Cerebellar nuclear complex (tissue), 1 donor: ENCODE measurements around the gene CACNA1I.

Experiments
- DNase-seq, 2 experiments: peaks; one replicate each; lab custom pipeline; 2025; lab: John Stamatoyannopoulos, UW

The CACNA1I gene

GRCh38 chr22:39651053-39651996 lies 80.8 kb downstream of the CACNA1I start:
- DNase-seq, result no peak

DNA sequence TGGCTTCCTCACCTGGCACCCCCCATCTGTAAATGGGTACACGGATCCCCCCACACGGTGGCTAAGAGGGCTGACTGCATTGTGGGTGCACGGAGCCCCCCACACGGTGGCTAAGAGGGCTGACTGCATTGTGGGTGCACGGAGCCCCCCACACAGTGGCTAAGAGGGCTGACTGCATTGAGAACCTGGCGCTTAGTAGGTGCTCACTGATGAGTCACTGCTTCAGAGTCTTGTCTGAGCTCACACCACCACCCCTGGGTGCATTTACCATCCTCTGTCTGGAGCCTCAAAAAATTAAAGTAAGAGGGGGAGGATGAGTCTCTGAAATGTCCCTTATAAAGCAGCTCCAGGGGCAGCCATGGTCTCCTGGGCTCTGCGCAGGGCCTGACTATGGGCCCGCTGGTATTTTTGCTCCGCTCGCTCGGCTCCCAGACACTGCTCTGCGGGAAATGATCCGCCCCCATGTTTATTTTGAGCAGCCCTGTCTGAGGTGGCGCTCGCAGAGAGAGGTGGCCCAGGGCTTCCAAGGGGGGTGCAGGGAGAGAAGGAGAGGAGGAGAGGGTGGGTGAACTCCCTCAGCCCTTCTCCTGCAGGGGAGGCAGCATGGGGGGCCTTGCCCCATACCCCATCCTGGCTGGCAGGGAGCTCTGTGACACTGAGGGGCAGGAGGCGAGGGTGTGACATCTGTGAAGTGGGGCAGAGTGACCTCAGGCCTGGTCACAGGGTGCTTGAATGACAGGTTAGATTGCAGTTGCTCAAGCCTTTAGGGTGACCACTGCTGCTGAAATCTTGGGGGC lies 82.6 kb downstream of the CACNA1I start:
- DNase-seq, result no peak

DNA sequence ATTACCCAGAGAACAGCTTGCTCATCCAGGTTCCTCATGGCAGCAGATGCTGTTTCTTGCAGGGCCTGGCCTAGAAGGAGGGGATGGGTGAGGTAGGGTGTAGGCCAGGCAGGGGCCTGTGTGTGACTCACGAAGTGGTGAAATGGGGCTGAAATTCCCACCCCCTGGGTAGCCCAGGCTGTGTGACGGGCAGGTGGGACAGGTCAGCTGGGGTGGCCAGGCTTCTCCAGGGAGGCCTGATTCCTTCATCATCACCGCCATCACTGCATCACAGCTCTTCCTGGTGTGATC lies 83.2 kb downstream of the CACNA1I start:
- no peak for DNase-seq

- no peak for DNase-seq
Measured at GRCh38 chr22:39654131-39654926, 83.8 kb downstream of the CACNA1I start.

GRCh38 chr22:39655004-39655579 lies 84.5 kb downstream of the CACNA1I start:
- no peak for DNase-seq

GRCh38 chr22:39655831-39656230 lies 85.3 kb downstream of the CACNA1I start:
- DNase-seq, result no peak

DNA sequence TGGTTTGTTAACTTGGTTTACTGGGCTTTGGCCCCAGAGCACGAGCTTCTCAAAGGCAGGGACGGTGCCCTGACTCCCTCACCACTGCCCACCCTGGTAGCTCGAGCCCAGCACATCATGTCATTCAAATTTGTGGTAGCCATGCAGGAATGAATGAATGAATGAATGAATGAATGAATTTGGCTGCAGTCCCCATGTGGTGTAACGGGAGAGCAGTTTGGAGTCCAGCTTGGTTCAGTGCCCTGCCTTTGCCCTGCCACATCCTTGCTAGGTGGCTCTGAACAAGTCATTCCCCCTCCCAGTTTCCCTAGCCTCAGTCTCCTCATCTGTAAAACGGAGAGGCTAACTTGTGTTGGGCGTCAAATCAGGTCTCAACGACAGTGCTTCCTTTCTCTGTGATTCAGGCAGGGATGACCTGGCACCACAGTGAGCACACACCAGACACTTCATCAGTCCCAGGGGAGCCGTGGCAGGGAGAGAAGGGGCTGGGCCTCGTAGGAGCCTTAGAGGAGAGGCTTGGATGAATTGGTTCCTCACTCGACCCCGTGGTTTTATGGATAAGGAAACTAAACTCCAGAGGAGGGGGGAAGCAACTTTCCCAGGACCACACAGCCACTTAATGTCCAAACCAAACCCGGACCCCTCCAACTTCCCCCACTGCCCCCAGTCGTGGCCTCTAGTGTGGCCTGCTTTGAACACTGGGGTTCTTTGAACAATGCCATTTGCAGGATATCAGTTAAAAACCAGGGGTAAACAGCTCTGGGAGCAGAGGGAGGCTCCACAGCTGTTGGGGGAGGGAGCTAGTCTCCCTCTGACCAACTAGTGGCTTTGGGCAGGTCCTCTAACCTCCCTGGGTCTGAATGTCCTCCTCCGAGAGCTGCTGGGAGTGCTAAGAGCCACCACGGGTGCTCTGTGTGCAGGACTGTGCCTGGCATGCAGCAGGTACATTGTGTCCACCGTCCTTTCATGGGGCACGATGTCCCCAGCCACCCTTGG lies 86.2 kb downstream of the CACNA1I start:
- DNase-seq, result no peak

GRCh38 chr22:39658367-39658766 lies 87.8 kb downstream of the CACNA1I start:
- no peak for DNase-seq

GRCh38 chr22:39658806-39659463 lies 88.4 kb downstream of the CACNA1I start:
- no peak for DNase-seq

DNA sequence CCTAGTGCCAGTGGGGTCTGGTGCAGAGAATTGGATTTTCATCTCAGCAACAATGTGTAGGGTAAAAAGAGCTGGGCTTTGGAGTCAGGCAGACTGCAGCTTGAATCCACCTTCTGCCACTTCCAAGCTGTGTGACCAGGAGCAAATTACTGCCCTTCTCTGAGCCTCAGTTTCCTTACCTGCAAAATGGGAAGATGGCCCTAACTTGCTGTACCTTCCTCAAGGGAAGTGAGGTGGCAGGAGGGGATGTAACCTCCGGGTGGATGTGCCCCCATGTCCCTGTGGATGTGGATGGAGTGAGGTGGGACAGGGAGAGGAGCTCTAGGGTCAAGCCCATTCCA lies 90.9 kb downstream of the CACNA1I start:
- no peak for DNase-seq

- no peak for DNase-seq
Measured at GRCh38 chr22:39661842-39662685, 91.5 kb downstream of the CACNA1I start.

DNA sequence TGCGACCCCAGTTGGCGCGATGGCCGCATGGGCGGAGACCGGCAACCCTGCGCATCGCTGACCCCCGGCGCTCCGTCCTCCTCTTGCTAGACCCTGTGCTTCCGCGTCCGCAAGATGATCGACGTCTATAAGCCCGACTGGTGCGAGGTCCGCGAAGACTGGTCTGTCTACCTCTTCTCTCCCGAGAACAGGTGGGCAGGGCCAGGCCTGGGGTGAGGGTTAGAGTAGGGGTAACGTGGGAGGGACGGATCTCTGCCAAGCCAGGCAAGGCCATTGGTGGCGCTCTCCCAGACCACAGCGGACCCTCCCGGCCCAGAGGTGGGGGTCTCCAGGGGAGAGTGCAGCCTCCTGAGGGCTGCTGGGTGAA lies 92.1 kb downstream of the CACNA1I start:
- DNase-seq, result no peak

DNA sequence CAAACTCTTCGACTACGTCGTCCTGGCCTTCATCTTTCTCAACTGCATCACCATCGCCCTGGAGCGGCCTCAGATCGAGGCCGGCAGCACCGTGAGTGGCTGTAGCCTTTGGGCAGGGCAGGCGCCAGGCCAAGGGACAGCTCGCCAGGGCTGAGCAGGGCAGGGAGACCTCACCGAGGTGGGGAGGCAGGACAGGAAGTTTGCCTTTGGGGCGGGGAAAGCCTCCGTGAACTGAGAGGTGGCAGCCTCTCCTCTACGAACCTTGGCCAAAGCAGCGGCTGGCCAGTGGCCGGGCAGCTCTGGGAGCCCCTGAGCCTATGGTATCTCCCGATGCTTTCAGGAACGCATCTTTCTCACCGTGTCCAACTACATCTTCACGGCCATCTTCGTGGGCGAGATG lies 93.2 kb downstream of the CACNA1I start:
- no peak for DNase-seq

GRCh38 chr22:39664485-39665200 lies 94.1 kb downstream of the CACNA1I start:
- DNase-seq, result no peak

DNA sequence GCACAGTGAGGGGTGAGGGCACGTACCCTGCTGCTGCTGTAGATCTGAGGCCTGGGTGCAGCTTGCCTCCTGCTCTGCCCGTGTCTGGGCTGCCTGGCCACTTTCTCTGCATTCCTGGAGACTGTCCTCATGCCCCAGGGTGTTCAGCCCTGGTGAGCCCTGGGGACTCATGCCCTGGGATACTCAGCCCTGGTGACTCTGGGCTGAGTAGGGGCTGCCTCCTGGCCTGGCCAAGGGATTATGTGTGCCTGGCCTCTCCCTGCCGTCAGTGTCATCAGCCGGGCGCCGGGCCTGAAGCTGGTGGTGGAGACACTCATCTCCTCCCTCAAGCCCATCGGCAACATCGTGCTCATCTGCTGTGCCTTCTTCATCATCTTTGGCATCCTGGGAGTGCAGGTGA lies 94.7 kb downstream of the CACNA1I start:
- DNase-seq, result no peak

DNA sequence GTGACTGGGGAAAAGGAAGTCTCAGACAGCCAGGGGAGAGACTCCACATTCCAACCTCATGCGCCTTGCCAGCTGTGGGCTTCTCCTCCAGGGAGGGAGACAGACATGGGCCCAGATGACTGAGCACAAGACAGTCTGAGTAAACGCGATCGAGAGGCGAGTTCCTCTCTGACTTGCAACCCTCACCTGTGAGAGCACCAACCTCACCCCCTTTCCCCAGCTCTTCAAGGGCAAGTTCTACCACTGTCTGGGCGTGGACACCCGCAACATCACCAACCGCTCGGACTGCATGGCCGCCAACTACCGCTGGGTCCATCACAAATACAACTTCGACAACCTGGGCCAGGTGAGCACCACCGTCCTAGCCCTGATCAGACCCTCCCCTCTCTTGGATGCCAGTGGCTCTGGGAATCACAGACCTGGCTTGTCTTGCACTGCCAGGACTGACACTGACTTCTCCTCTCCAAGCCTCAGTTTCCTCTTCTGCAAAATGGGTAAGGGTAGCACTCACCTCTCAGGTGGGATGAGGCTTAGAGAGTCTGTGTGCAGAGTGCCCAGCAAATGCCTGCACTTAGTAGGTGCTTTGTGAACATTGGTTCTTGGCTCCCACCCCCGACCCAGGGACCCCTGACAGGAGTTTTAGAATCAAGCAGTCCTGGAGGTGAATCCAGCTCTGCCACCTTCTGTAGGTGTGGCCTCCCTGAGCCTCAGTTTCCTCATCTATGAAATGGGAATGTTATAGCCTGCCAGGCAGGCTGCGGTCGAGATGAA lies 95.3 kb downstream of the CACNA1I start:
- DNase-seq, result no peak

DNA sequence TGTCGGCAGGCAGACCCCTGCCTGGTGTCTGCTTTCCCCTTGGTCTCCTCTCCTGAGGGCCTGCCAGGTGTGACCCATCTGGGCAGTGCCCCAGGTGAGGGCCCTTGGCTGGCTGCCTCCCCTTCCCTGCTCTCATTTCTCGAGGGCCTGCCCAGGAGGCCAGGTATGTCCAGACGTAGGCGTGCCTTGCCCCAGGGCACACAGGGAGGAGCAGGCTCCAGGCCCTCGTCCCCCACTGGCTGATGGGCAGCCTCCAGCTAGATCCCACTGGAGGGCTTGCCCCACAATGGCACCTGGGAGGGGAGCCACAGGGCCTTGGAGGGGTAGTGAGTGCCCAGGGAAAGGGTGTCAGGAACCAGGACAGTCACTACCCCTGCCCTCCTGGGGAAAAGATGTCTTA lies 95.9 kb downstream of the CACNA1I start:
- no peak for DNase-seq

DNA sequence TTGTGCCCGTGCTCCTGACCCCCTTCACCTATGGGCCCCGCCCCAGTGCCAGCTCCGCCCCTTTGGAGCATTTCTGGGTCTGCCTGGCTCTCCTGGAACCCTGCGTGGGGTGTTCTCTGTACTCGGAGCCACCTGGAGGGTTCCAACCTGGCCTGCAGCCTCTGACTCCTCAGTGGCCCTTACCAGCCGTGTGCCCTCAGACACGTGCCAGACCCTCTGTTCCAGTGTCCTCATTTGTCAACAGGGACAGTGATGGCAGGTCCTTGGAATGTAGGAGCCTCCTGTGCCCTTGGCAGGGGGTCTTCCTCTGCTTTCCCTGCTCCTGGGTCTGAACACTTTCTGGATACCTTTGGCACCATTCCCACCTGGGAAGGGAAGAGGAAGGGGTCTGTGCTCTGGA lies 96.4 kb downstream of the CACNA1I start:
- DNase-seq, result no peak
